T-cell (primary cell): ENCODE results near the gene TJP1. TPM values are rescaled to one million over a fixed set of nuclear protein-coding genes. Genes with fewer than 3 reads are reported as not detected.

Experiments
- ATAC-seq, 4 experiments: fragments of 200-7000 bp in 3 of 4; fragments of 150-1000 bp in 1 of 4; cut with Tn5 transposase; replicated peaks in 1 of 4; 1 replicate in 3 of 4; 2 replicates in 1 of 4; pipeline ENCODE4 v1.10.0; 2021; ENCODE audit warnings: moderate library complexity in 3 of 4, mild to moderate bottlenecking in 2 of 4, moderate number of reproducible peaks in 1 of 4
- CTCF ChIA-PET, 2 donors: fragments of 300-600 bp; sonication (Branson Sonifier 250); formaldehyde crosslinking; loops; one replicate each; lab custom pipeline; 2022; ENCODE audit warnings: antibody characterized with exemption in 2 of 2; lab: Charles Lee
- POLR2A ChIA-PET, 2 donors: fragments of 300-600 bp; sonication (Branson Sonifier 250); formaldehyde crosslinking; loops; one replicate each; lab custom pipeline; 2022; ENCODE audit warnings: antibody characterized with exemption in 2 of 2; lab: Charles Lee
- DNase-seq, 35 experiments: peaks; one replicate each; pipeline versions ENCODE4 v3.0.0 to v3.0.0-alpha.2; 2013 to 2023
- H3K27ac ChIP-seq: one replicate; pipeline ENCODE4 v1.5.1; 2013; ENCODE audit warnings: low read length
- H3K27me3 ChIP-seq, 2 experiments: replicated peaks in 1 of 2; 1 replicate in 1 of 2; 2 replicates in 1 of 2; pipeline versions ENCODE4 v1.6.1 to v1.7.0; 2013; ENCODE audit warnings: low read length in 1 of 2, mixed read lengths in 1 of 2; ENCODE audit not compliant: control insufficient read depth in 2 of 2, insufficient read depth in 2 of 2; ENCODE audit errors: extremely low read depth in 1 of 2
- H3K36me3 ChIP-seq, 2 donors: 1 replicate in 1 of 2; 2 replicates in 1 of 2; pipeline versions ENCODE4 v1.6.1 to v1.7.0; 2013; ENCODE audit warnings: low read length in 1 of 2; ENCODE audit not compliant: control insufficient read depth in 2 of 2, insufficient read depth in 1 of 2; ENCODE audit errors: extremely low read depth in 1 of 2
- H3K4me1 ChIP-seq, 2 experiments: 1 replicate in 1 of 2; 2 replicates in 1 of 2; pipeline versions ENCODE4 v1.6.1 to v1.7.0; 2013; ENCODE audit warnings: low read length in 2 of 2, mixed read lengths in 1 of 2; ENCODE audit not compliant: insufficient read depth in 2 of 2, control insufficient read depth in 1 of 2; ENCODE audit errors: extremely low read depth in 1 of 2
- H3K4me3 ChIP-seq, 2 donors: 1 replicate in 1 of 2; 2 replicates in 1 of 2; pipeline versions ENCODE4 v1.5.1 to v1.7.0; 2013; ENCODE audit warnings: mild to moderate bottlenecking in 2 of 2, low read length in 1 of 2, moderate library complexity in 1 of 2; ENCODE audit not compliant: control insufficient read depth in 1 of 2; ENCODE audit errors: extremely low read depth in 1 of 2
- H3K9me3 ChIP-seq: 2 replicates; pipeline ENCODE4 v1.7.0; 2013
- H3K27ac Mint-ChIP-seq, 2 donors: one replicate each; pipeline ENCODE4 v1.8.0; 2020 to 2021; ENCODE audit warnings: mild to moderate bottlenecking in 2 of 2, mixed read lengths in 2 of 2
- H3K27me3 Mint-ChIP-seq, 2 donors: one replicate each; pipeline ENCODE4 v1.8.0; 2021 to 2022; ENCODE audit warnings: mixed read lengths in 2 of 2
- H3K36me3 Mint-ChIP-seq: one replicate; pipeline ENCODE4 v1.8.0; 2021; ENCODE audit warnings: mixed read lengths
- H3K4me1 Mint-ChIP-seq, 3 donors: one replicate each; pipeline ENCODE4 v1.8.0; 2020 to 2022; ENCODE audit warnings: mixed read lengths in 3 of 3, mild to moderate bottlenecking in 1 of 3
- H3K4me3 Mint-ChIP-seq, 3 donors: one replicate each; pipeline ENCODE4 v1.8.0; 2020 to 2022; ENCODE audit warnings: mild to moderate bottlenecking in 3 of 3, mixed read lengths in 3 of 3, moderate library complexity in 3 of 3
- H3K9me3 Mint-ChIP-seq, 3 donors: one replicate each; pipeline ENCODE4 v1.8.0; 2020 to 2022; ENCODE audit warnings: mixed read lengths in 3 of 3
- WGBS: methylation state at CpG from one replicate; pipeline ENCODE4 v1.1.5; 2013; ENCODE audit warnings: missing lambda C conversion rate; ENCODE audit not compliant: insufficient coverage; 5-methylcytosine and 5-hydroxymethylcytosine counted together
- total RNA-seq, 35 experiments: library from RNA in 6 of 35; stranded (reverse) in 6 of 35; fragments of 120-200 nt in 1 of 35; gene quantifications; one replicate each; pipeline versions ENCODE4 v1.2.1 to v1.2.4 and lab custom pipeline; 2013 to 2026

Gene TJP1
- total RNA-seq, 5 donors from 2014 or later (not counting 1 experiment from before 2014, with no cell fraction given) = 0.41 to 0.73 (median 0.53) TPM; not detected in 2

DNA sequence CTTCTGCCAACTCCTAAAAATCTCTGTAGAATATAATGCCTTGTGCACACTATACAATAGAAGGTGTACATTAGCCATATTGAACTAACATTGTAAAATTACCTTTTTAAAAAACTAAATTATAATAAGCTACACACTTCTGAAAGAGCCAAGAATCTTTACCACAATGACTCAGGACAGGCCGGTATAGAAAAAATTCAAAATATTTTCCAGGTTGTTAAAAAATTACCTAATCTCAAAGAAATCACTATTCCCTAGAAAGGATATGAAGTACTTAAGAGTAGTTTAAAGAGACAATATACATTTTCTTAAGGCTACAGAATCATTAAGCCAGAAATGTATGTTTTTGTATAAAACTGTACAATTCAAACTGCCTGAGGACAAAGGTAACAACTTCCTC lies 48.5 kb downstream of the TJP1 start:
- Mint-ChIP-seq H3K27ac (no peak overlapping the region), H3K4me1 (no peaks in the 10 kb centered on the region), H3K36me3 (no peaks in the 10 kb centered on the region), H3K9me3 (no peaks in the 10 kb centered on the region), H3K27me3 (peaks cover 21 to 42% of the 10 kb centered on the region in 2 donors), H3K4me3 (no peak overlapping the region)
- no CpG with 5 or more reads among the region's 1 CpG for WGBS
- Histone ChIP-seq H3K27me3 (peaks cover 0 to 5% of the 10 kb centered on the region in 2 experiments), H3K4me3 (no peak overlapping the region), H3K9me3 (no peaks in the 10 kb centered on the region), H3K36me3 (no peaks in the 10 kb centered on the region), H3K4me1 (no peaks in the 10 kb centered on the region), H3K27ac (no peak overlapping the region)
- no peak for ATAC-seq
- ChIA-PET POLR2A (no interaction called here), CTCF (no interaction called here)
- no peak for DNase-seq

DNA sequence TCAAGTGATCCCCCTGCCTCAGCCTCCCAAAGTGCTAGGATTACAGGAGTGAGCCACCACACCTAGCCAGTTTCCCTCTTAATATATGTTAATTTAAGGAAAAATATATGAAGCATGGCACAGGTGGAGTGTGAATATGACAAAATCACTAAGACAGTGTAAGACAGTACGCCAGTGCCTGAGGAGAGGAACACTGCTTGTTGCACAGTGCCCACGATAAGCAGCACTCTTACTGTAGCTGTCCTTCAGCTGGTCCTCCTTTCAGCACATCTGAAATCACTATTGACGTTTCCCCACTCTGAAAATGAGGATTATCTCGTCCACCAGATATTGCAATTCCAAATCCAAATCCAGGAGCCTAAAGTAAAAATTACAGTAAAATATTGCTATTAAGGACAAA lies 49.3 kb downstream of the TJP1 start:
- Mint-ChIP-seq H3K4me3 (no peak overlapping the region), H3K9me3 (no peaks in the 10 kb centered on the region), H3K36me3 (no peaks in the 10 kb centered on the region), H3K4me1 (no peaks in the 10 kb centered on the region), H3K27ac (no peak overlapping the region), H3K27me3 (peaks cover 20 to 40% of the 10 kb centered on the region in 2 donors)
- Histone ChIP-seq H3K36me3 (no peaks in the 10 kb centered on the region), H3K9me3 (no peaks in the 10 kb centered on the region), H3K4me1 (no peaks in the 10 kb centered on the region), H3K27me3 (peaks cover 0 to 5% of the 10 kb centered on the region in 2 experiments), H3K4me3 (no peak overlapping the region), H3K27ac (no peak overlapping the region)
- DNase-seq (no peak), ATAC-seq (no peak)
- CTCF ChIA-PET = no interaction called here
- POLR2A ChIA-PET = no interaction called here
- WGBS = 88% methylated on average over 2 of the region's 4 CpGs

DNA sequence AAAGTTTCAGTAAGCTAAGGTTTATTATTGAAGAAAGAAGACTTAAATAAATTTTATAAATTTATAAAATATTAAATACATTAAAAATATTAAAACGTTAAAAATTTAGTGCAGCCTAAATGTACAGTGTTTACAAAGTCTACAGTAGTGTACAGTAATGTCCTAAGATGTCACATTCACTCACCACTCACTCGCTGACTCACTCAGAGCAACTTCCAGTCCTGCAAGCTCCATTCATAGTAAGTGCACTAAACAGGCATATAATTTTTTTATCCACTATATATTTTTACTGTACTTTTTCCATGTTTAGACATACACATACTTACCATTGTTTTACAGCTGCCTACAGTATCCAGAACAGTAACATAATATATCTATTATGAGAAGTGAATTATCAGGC lies 51.5 kb downstream of the TJP1 start:
- no peak for ATAC-seq
- Histone ChIP-seq H3K9me3 (no peaks in the 10 kb centered on the region), H3K4me1 (no peaks in the 10 kb centered on the region), H3K4me3 (no peak overlapping the region), H3K27me3 (peaks cover 0 to 5% of the 10 kb centered on the region in 2 experiments), H3K36me3 (no peaks in the 10 kb centered on the region), H3K27ac (no peak overlapping the region)
- Mint-ChIP-seq H3K27me3 (peaks cover 24 to 53% of the 10 kb centered on the region in 2 donors), H3K27ac (no peak overlapping the region), H3K36me3 (no peaks in the 10 kb centered on the region), H3K4me3 (no peak overlapping the region), H3K4me1 (no peaks in the 10 kb centered on the region), H3K9me3 (no peaks in the 10 kb centered on the region)
- ChIA-PET CTCF (no interaction called here), POLR2A (interaction anchor here in 1 of 2 donors (0.6 kb wide), 1 partner anchor 751 kb away, joined by 6 read pairs; no protein-coding TSS in a partner anchor)
- 83% methylated on average over 1 of the region's 2 CpGs for WGBS
- DNase-seq = no peak

DNA sequence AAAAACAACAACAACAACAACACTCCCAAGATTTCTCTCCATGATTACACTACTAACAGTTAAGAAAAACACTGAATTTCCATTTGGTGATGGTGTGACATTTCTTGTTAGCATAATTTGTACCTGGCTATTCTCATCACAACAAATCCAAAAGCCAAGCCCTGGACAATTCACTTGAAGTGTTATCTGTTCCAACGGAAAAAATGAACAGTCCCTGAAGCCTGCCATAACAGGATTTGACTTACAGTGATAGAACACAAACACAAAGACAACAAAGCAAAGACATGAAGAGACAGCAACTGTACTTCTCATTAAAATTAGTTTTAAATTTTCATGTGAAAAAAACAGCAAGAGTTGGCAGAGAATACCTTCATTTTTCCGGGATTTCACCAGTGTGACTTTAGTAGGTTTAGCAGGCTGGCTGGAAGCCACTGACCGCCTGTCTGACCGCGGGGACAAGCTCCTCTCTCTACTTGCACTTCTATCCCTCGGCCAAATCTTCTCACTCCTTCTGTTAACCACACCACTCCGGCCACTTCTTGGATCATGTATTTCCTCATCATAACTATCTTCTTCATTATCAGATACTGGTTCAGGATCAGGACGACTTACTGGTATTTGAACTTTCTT lies 56.3 kb downstream of the TJP1 start:
- Histone ChIP-seq H3K27ac (no peak overlapping the region), H3K4me3 (no peak overlapping the region), H3K4me1 (no peaks in the 10 kb centered on the region), H3K27me3 (peaks cover 0 to 2% of the 10 kb centered on the region in 2 experiments), H3K9me3 (no peaks in the 10 kb centered on the region), H3K36me3 (no peaks in the 10 kb centered on the region)
- ChIA-PET CTCF (no interaction called here), POLR2A (no interaction called here)
- H3K4me3 Mint-ChIP-seq = no peak overlapping the region
- WGBS = 83% methylated on average over 6 of the region's 8 CpGs
- peaks cover 15 to 41% of the 10 kb centered on the region in 2 donors for H3K27me3 Mint-ChIP-seq
- no peak overlapping the region for H3K27ac Mint-ChIP-seq
- no peaks in the 10 kb centered on the region for H3K9me3 Mint-ChIP-seq
- DNase-seq (no peak), ATAC-seq (no peak)
- no peaks in the 10 kb centered on the region for H3K4me1 Mint-ChIP-seq
- H3K36me3 Mint-ChIP-seq = no peaks in the 10 kb centered on the region

DNA sequence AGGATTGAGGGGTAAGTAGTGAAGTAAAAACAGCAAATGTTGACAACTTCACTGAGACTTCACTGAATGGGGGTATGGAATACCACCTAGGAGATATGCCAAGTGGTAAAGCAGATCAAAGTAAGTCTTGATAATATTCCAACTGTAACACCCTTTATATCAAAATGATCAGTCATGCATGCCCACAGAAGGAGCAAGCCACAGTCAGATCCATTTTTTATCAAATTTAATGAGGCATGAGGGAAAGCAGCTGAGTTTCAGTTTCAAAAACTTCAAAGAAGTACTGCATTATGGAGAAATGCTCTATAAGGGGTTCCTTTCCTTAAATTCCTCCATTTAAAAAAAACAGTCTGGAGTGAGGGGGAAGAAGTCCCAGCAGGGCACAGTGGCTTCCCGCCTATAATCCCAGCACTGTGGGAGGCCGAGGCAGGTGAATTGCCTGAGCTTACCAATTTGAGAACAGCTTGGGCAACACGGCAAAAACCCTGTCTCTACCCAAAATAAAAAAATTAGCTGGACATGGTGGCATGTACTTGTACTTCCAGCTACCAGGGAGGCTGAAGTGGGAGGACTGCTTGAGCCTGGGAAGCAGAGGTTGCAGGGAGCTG lies 56.9 kb downstream of the TJP1 start:
- Histone ChIP-seq H3K9me3 (no peaks in the 10 kb centered on the region), H3K36me3 (no peaks in the 10 kb centered on the region), H3K4me1 (no peaks in the 10 kb centered on the region), H3K27ac (no peak overlapping the region), H3K27me3 (peaks cover 0 to 4% of the 10 kb centered on the region in 2 experiments), H3K4me3 (no peak overlapping the region)
- H3K4me1 Mint-ChIP-seq = no peaks in the 10 kb centered on the region
- ATAC-seq (no peak), DNase-seq (no peak)
- POLR2A ChIA-PET = no interaction called here
- H3K27me3 Mint-ChIP-seq = peaks cover 15 to 40% of the 10 kb centered on the region in 2 donors
- H3K9me3 Mint-ChIP-seq = no peaks in the 10 kb centered on the region
- 83% methylated on average over 2 of the region's 3 CpGs for WGBS
- no peak overlapping the region for H3K4me3 Mint-ChIP-seq
- no peak overlapping the region for H3K27ac Mint-ChIP-seq
- CTCF ChIA-PET = no interaction called here
- no peaks in the 10 kb centered on the region for H3K36me3 Mint-ChIP-seq

DNA sequence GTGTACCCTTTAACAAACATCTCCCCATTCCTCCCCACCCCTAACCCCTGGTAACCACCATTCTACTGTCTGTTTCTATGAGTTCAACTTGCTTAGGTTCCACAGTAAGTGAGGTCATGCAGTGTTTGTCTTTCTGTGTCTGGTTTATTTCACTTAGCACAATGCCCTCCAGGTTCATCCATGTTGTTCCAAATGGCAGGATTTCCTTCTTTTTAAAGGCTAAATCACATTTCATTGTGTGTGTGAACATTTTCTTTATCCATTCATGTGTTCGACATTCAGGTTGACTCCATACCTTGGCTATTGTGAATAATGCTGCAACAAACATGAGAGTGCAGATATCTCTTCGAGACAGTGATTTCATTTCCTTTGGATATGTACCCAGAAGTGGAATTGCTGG lies 62.7 kb downstream of the TJP1 start:
- no peak overlapping the region for H3K4me3 ChIP-seq
- no peaks in the 10 kb centered on the region for H3K36me3 ChIP-seq
- peaks cover 0 to 4% of the 10 kb centered on the region in 2 experiments for H3K27me3 ChIP-seq
- H3K27ac Mint-ChIP-seq = no peak overlapping the region
- H3K4me1 Mint-ChIP-seq = no peaks in the 10 kb centered on the region
- DNase-seq (no peak), ATAC-seq (no peak)
- H3K27ac ChIP-seq = no peak overlapping the region
- H3K9me3 Mint-ChIP-seq = no peaks in the 10 kb centered on the region
- POLR2A ChIA-PET = no interaction called here
- WGBS = 100% methylated on average over 2 of the region's 2 CpGs
- H3K4me3 Mint-ChIP-seq = no peak overlapping the region
- no peaks in the 10 kb centered on the region for H3K36me3 Mint-ChIP-seq
- peaks cover 12 to 33% of the 10 kb centered on the region in 2 donors for H3K27me3 Mint-ChIP-seq
- H3K4me1 ChIP-seq = no peaks in the 10 kb centered on the region
- CTCF ChIA-PET = no interaction called here
- no peaks in the 10 kb centered on the region for H3K9me3 ChIP-seq
